Activated CD4-positive, CD25-positive, alpha-beta regulatory T cell treated with anti-CD3 and anti-CD28 coated beads, Interleukin-2, amount 50 U/mL, for 24 hours (primary cell): Measurements from ENCODE around the gene FBXL19.

Experiments
- ATAC-seq, 2 donors: fragments of 150-1000 bp; cut with Tn5 transposase; one replicate each; pipeline ENCODE4 v1.10.0; 2021; ENCODE audit warnings: mild to moderate bottlenecking in 1 of 2, moderate library complexity in 1 of 2

The FBXL19 gene

DNA sequence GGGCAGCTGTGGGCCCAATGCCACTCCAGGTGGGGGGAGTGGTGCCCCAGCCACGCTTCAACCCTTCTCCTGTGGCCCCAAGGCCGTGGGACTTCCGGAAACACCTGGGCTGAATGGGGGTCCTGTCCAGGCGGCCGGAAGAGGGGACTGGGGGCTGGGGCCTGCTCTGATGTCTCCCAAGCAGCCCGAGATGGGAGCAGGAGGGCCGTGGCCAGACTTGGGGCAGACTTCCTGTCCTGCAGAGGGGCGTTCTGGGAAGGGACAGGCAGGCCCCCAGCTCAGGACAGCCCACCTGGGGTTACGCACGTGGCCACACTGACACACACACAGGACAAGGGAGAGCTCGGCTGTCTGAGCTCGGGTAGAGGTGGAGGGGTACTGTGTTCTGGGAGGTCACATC lies 66.7 kb downstream of the FBXL19 start:
- ATAC-seq, result no peak

DNA sequence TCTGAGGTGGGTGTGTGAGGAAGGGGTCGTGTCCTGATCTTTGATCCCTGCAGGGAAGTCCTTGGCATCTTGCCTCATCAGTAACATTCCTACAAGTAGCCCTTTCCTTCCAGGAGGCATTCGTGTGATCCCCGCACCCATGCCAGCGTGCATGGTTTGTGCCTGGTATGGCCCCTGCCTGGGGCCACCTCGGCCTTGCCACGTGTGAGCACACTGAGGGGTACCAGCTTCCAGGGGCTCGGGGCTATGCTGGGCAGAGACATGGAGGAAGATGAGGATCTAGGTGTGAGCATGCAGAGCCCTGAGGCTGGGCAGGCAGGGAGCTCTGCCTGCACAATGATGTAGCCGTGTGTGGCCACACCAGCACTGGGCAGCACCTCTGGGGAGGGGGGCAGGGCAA lies 67.7 kb downstream of the FBXL19 start:
- ATAC-seq, result no peak

DNA sequence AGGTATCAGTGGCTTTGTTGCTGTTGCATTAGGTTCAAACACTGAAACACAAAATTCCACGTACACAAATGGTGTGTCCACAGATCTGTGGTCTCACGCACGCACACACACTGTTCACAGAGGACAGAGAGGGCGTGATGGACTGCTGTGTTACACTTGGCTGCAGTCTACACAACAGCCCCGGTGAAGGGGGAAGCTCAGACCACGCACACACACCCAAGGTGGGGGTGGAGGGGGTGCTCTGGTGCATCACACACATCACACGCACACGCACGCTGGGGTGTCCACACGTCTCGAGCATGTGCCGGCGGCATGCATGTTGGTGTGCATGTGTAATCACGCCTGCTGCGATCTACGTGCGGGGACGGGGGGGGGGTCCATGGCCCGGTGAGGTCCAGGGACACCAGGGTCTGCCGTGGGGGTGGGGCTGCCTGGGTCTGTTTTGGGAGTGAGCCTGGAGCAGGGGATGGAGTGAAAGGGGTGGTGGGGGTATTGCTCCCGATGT lies 69.0 kb downstream of the FBXL19 start:
- ATAC-seq, result no peak

DNA sequence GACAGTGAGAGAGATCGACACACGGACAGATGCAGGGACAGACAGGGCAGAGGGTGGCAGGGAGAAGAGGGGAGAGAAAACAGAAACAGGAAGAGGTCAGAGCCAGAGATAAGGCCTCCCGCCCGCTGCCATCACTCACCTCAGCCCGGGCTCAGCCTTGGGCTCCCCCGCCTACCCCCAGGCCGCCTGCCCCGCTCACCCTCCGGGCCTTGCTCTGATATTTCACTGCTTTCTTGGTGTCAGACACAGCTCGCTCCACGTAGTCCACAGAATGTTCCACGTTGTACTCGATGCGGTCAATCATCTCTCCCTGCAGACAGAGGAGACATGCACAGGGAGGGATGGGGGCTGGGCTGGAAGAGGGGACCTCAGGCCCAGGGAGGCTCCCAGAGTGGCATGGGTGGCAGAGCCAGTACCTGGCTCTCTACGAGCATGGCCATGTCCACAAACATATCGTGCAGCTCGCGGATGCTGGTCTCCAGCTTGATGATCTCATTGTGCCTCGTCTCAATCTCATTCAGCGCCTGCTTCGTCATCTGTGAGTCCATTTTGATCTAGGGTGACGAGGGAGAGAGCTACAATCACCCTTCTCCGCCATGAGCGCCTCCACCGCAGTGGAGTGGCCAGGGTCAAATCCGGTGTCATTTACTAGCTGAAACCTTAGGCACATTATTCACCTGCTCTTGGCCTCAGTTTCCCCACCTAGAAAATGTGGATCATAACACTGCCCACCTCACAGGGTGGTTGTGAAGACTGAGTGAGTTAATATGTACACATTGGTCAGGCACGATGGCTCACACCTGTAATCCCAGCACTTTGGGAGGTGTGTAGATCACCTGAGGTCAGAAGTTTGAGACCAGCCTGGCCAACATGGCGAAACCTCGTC lies 69.8 kb downstream of the FBXL19 start:
- ATAC-seq, result no peak

DNA sequence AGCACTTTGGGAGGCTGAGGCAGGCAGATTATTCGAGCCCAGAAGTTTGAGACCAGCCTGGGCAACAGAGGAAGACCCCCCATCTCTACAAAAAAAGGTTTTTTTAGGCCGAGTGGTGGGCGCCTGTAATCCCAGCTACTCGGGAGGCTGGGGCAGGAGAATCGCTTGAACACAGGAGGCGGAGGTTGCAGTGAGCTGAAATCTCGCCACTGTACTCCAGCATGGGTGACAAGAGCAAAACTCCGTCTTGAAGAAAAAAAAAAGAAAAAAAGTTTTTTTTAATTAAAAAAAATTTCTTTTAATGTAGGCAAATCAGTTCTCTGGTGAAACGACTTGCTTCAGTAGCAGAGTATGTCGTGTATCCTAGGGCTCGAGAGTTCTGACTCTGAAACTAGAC lies 72.6 kb downstream of the FBXL19 start:
- ATAC-seq, result no peak

DNA sequence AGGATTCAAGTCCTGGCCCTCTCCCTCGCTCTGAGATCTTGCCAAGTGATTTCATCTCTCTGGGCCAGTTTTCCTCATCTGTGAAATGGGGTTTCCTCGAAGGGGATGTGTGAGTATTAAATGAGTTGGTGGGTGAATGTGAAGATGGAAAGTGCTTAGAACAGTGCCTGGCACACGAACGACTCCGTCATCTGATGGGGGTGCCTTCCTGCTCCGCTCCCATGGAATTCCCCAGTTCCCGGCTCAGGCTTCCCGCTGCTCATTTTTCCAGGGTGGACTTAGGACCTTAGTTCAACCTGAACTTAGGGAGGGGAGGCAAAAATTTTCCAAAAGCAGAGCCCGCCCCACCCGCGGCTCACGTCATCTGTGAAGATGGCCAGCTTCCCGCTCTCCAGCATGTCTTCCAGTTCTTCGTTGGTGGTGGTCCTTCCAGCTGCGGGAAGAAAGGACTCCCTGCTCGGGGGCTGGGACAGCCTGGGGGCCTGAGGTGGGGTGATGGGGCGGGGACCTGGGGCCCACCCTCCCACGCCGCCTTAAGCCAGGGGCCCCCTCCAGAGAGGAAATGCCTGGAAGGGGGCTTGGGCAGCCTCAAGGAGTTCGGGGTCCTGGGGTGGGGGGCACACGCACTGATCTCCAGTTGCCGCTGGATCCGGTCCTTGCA lies 73.1 kb downstream of the FBXL19 start:
- ATAC-seq, result no peak

DNA sequence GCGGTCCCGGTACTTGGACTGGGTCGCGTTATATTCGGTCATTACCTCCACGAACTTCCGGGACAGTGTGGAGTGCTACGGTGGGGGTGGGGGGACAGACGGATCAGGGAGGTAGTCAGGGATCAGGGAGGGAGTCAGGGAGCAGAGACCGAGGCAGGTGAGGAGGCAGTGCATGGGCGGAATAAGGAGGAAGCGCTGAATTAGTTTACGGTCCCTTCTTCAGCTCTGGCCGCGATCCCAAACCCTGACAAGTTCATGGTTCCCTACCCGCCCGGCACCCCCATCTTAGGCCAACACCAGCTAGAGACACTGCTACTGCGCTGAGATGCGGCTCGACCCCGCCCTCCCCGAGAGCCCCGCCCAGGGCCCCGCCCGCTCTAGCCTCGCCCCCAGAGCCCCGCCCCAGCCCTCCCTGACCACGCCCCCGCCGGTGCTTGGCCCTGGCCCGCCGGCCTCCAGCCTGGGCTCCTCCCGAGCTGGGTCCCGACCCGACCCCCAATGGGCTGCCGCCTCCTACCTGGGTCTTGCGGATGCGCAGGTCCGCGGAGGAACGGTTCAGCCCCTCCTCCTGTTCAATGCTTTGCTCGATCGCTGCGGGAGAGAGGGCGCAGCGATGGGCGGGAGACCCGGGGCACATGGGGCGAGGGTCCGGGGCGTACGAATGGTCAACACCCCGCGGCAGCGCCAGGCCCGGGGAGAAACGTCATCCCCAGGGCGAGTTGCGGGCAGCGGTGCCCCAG lies 73.8 kb downstream of the FBXL19 start:
- ATAC-seq, result peak; percentile 87 to 93

DNA sequence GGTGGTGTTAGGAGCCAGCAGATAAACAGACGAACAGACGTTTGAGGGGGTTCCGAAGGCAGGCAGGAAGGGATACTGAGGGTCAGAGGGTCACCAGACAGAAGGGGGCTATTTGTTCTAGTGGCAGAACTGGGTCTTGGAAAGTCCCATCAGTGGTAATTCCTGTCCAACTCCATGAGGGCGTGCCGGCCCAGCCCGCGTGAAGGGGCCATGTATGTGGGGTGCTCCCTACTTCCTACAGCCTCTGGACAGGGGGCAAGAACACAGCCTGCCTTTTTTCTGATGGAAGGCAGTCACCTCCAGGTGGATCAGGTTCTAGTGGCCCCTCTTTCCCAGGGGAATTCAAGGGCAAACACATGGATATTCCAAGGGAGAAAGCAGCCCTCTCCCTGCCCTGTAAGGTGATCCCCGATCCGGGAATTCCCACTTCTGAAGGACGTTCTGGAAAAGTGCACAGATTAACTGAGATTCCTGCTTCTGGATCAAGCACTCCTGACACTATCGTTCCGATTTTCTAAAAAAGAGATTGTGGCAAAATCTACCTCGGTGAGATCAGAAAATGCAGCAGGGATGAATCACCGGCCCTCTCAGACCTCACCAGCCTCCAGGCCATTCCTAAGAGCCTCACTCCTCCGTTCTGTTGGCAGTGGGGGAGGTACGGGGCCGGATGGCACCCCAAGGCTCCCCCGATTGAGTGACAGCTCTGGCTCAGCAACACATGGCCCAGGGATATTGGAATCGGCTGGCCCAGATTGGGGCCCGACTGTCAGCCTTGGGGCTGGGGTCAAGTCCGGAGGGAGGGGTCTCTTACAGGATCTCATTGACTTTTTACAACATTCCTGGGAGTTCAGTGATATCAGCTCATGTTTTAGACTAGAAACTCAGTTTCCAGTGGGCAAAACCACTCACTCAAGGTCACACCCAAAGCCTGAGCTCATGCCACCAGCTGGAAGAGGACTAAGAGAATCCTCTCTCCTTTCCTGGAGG lies 74.6 kb downstream of the FBXL19 start:
- ATAC-seq, result no peak
